ENCODE results near the gene NCOR2. TPM values are rescaled to one million over a fixed set of nuclear protein-coding genes. Genes with fewer than 3 reads are reported as not detected.

Gene NCOR2
- total RNA-seq, 4 donors from 2014 or later, result 211 to 265 (median 225) TPM

GRCh38 chr12:124527861-124528561 lies 39.4 kb downstream of the NCOR2 start:
- DNase-seq (ENCODE audit: low spot score in 2 of 2), result no peak
- H3K27me3 ChIP-seq, result no peaks in the 10 kb centered on the region
- H3K27ac ChIP-seq, result peak overlapping the region in 2 of 4 donors; percentile 73 to 74
- H3K36me3 ChIP-seq, result peaks cover 0 to 13% (median 0%) of the 10 kb centered on the region in 3 donors
- no peak for TF ChIP-seq EP300 (IDR thresholded peaks at IDR 0.05)
- TF ChIP-seq POLR2A (IDR thresholded peaks at IDR 0.05), result no peak
- TF ChIP-seq, protein P1, sequence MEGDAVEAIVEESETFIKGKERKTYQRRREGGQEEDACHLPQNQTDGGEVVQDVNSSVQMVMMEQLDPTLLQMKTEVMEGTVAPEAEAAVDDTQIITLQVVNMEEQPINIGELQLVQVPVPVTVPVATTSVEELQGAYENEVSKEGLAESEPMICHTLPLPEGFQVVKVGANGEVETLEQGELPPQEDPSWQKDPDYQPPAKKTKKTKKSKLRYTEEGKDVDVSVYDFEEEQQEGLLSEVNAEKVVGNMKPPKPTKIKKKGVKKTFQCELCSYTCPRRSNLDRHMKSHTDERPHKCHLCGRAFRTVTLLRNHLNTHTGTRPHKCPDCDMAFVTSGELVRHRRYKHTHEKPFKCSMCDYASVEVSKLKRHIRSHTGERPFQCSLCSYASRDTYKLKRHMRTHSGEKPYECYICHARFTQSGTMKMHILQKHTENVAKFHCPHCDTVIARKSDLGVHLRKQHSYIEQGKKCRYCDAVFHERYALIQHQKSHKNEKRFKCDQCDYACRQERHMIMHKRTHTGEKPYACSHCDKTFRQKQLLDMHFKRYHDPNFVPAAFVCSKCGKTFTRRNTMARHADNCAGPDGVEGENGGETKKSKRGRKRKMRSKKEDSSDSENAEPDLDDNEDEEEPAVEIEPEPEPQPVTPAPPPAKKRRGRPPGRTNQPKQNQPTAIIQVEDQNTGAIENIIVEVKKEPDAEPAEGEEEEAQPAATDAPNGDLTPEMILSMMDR (IDR thresholded peaks at IDR 0.05), result no peak
- 50 to 59% methylated on average over 17 to 20 of the region's 20 CpGs for WGBS, 2 donors
- H3K4me3 ChIP-seq, result no peak overlapping the region
- peaks cover 0 to 83% (median 21%) of the 10 kb centered on the region in 4 donors for H3K4me1 ChIP-seq
- no peaks in the 10 kb centered on the region for H3K9me3 ChIP-seq

DNA sequence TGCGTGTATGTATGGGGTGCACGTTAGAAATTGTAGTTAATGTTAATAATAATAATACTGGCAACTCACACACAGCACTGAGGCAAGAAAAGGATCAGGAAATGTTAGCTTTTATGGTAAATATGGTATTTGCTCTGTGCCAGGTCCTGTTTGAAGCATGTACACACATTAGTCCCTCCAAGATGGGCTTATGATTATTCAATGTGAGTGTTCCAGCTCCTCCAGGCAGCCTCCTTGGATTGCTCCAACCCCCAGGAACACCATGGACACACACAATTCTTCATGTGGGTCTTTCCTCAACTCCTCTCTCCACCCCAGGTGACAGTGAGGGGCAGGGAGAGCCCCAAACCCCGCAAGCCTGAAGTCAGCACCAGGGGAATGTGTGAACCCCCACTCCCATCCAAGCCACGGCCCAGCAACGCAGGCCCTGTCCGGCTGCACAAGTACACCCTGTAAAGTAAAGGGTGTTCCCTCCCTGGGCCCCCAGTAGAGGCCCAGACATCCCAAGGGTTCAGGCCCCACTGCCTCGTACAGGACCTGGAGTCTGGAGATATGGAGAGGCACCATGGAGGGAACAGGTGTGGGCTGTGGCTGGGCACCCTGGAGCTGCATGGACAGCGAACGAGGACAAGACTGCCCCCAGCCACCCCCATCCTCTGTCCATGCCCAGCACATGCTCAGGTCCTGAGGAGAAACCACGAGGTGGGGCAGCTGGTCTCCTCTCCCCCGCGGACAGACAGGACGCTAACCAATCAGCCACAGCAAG lies 41.3 kb downstream of the NCOR2 start:
- H3K27me3 ChIP-seq, result no peaks in the 10 kb centered on the region
- peak overlapping the region in 2 of 4 donors; percentile 73 to 99 for H3K27ac ChIP-seq
- H3K9me3 ChIP-seq, result no peaks in the 10 kb centered on the region
- no peak overlapping the region for H3K4me3 ChIP-seq
- peaks cover 0 to 17% (median 0%) of the 10 kb centered on the region in 3 donors for H3K36me3 ChIP-seq
- no peak for DNase-seq (ENCODE audit: low spot score in 2 of 2)
- 72 to 84% methylated on average over 11 to 13 of the region's 13 CpGs for WGBS, 2 donors
- peaks cover 0 to 78% (median 20%) of the 10 kb centered on the region in 4 donors for H3K4me1 ChIP-seq
- TF ChIP-seq EP300 (IDR thresholded peaks at IDR 0.05) (no peak), POLR2A (IDR thresholded peaks at IDR 0.05) (no peak)
- TF ChIP-seq, protein P1 (IDR thresholded peaks at IDR 0.05), result no peak

GRCh38 chr12:124525455-124525854 lies 42.0 kb downstream of the NCOR2 start:
- DNase-seq (ENCODE audit: low spot score in 2 of 2), result no peak

DNA sequence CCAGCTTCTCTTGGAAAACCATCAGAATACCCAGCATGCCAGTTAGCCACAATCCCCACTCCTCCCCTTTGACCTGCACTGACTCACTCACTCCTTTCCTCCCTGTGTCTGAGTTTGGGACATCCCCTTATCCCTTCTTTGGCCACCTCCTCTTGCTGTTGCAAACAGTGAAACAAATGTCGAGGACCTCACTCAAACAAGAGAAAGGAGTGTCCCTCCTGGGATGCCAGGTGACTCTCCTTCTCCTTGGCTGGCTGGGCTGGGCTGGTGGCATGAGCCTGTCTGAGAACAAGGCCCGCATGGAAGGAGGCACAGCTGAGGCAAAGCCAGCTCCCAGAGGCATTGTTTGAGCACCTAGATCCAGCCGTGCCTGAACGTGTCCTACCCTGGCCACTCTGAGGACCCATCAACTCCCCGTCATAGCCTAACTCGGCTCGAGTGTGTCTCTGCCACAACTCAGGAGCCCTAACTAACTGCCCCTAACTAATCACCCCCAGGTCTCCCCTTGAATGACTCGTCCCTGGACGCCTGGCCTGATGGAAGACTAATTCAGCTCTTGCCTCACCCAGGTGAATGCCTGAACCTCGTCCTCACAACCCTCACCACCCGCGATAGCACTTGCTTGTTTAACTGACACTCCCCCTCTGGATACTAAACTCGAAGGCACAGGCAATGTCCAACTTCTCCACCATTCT lies 43.0 kb downstream of the NCOR2 start:
- no peak overlapping the region for H3K4me3 ChIP-seq
- WGBS, 2 donors, result 77 to 82% methylated on average over 13 of the region's 13 CpGs
- no peak for DNase-seq (ENCODE audit: low spot score in 2 of 2)
- H3K27me3 ChIP-seq, result no peaks in the 10 kb centered on the region
- no peaks in the 10 kb centered on the region for H3K9me3 ChIP-seq
- H3K27ac ChIP-seq, result peak overlapping the region; percentile 40 to 99 (median 62)
- peaks cover 0 to 5% (median 0%) of the 10 kb centered on the region in 3 donors for H3K36me3 ChIP-seq
- TF ChIP-seq, protein P1 (IDR thresholded peaks at IDR 0.05), result no peak
- TF ChIP-seq POLR2A (IDR thresholded peaks at IDR 0.05) (no peak), EP300 (IDR thresholded peaks at IDR 0.05) (no peak)
- peaks cover 0 to 88% (median 34%) of the 10 kb centered on the region in 4 donors for H3K4me1 ChIP-seq

More at GRCh38 chr12:124525455-124525854, 42.0 kb downstream of the NCOR2 start:
- Histone ChIP-seq H3K4me3 (no peak overlapping the region), H3K4me1 (peaks cover 0 to 80% (median 23%) of the 10 kb centered on the region in 4 donors), H3K9me3 (no peaks in the 10 kb centered on the region), H3K27ac (peak overlapping the region in 2 of 4 donors; percentile 78 to 99), H3K27me3 (no peaks in the 10 kb centered on the region), H3K36me3 (peaks cover 0 to 16% (median 0%) of the 10 kb centered on the region in 3 donors)
- TF ChIP-seq POLR2A (IDR thresholded peaks at IDR 0.05), result no peak
- no peak for TF ChIP-seq EP300 (IDR thresholded peaks at IDR 0.05)
- TF ChIP-seq, protein P1 (IDR thresholded peaks at IDR 0.05), result no peak
- WGBS, 2 donors, result 68 to 73% methylated on average over 12 to 13 of the region's 14 CpGs

Data from tibial nerve (tissue), 4 donors.